Liver (tissue), 9 donors: Measurements from ENCODE around the gene CCSER2. TPM values are rescaled to one million over a fixed set of nuclear protein-coding genes. Genes with fewer than 3 reads are reported as not detected.

Source experiments
- DNase-seq: peaks from one replicate; pipeline ENCODE4 v3.0.0-alpha.2; 2017; ENCODE audit warnings: low spot score
- H3K27ac ChIP-seq, 2 donors: one replicate each; pipeline ENCODE4 v1.7.0; 2013; ENCODE audit warnings: inconsistent platforms in 2 of 2, low read length in 2 of 2, control low read depth in 1 of 2, low read depth in 1 of 2, mild to moderate bottlenecking in 1 of 2
- H3K27me3 ChIP-seq, 4 donors: one replicate each; pipeline versions ENCODE4 v1.6.1 to v1.7.0; 2013; ENCODE audit warnings: low read length in 3 of 4, inconsistent platforms in 1 of 4, mild to moderate bottlenecking in 1 of 4, moderate library complexity in 1 of 4; ENCODE audit not compliant: control insufficient read depth in 4 of 4, insufficient read depth in 4 of 4
- H3K36me3 ChIP-seq, 4 donors: one replicate each; pipeline versions ENCODE4 v1.6.1 to v1.7.0; 2013; ENCODE audit warnings: low read length in 3 of 4, mild to moderate bottlenecking in 3 of 4, low read depth in 1 of 4, moderate library complexity in 1 of 4; ENCODE audit not compliant: control insufficient read depth in 4 of 4, insufficient read depth in 3 of 4
- H3K4me1 ChIP-seq, 4 donors: one replicate each; pipeline versions ENCODE4 v1.6.1 to v1.7.0; 2013; ENCODE audit warnings: low read length in 3 of 4, mild to moderate bottlenecking in 3 of 4, moderate library complexity in 1 of 4; ENCODE audit not compliant: control insufficient read depth in 4 of 4, insufficient read depth in 4 of 4
- H3K4me3 ChIP-seq, 3 donors: one replicate each; pipeline versions ENCODE4 v1.6.1 to v1.7.0; 2013; ENCODE audit warnings: low read length in 3 of 3, control low read depth in 1 of 3, low read depth in 1 of 3, mild to moderate bottlenecking in 1 of 3
- H3K9ac ChIP-seq, 2 donors: one replicate each; pipeline ENCODE4 v1.7.0; 2013; ENCODE audit warnings: low read length in 2 of 2, mild to moderate bottlenecking in 2 of 2, moderate library complexity in 2 of 2, control low read depth in 1 of 2, low read depth in 1 of 2
- H3K9me3 ChIP-seq, 4 donors: one replicate each; pipeline versions ENCODE4 v1.6.1 to v1.7.0; 2013; ENCODE audit warnings: low read length in 3 of 4; ENCODE audit not compliant: control insufficient read depth in 4 of 4
- ATF3 ChIP-seq: IDR thresholded peaks from 2 replicates; pipeline ENCODE4 v1.6.1; 2016; ENCODE audit warnings: antibody characterized with exemption
- CTCF ChIP-seq: fragments of 150-350 bp; IDR thresholded peaks from 2 replicates; pipeline ENCODE4 v1.5.1; 2017; ENCODE audit warnings: improper control_type of control experiment, low read depth, low read length; ENCODE audit not compliant: missing input control
- EGR1 ChIP-seq, 2 donors: IDR thresholded peaks; 2 replicates each; pipeline ENCODE4 v1.6.1; 2016 to 2018; ENCODE audit warnings: antibody characterized with exemption in 2 of 2, low read depth in 2 of 2
- FOXA2 ChIP-seq: IDR thresholded peaks from 2 replicates; pipeline ENCODE4 v1.6.1; 2016; ENCODE audit warnings: antibody characterized with exemption
- GABPA ChIP-seq, 2 donors: IDR thresholded peaks in 1 of 2; conservative IDR thresholded peaks in 1 of 2; 2 replicates each; pipeline ENCODE4 v1.6.1; 2016; ENCODE audit warnings: antibody characterized with exemption in 2 of 2, mild to moderate bottlenecking in 1 of 2, moderate library complexity in 1 of 2
- HNF4G ChIP-seq: IDR thresholded peaks from 2 replicates; pipeline ENCODE4 v1.6.1; 2016; ENCODE audit warnings: antibody characterized with exemption
- JUND ChIP-seq, 2 donors: IDR thresholded peaks; 2 replicates each; pipeline ENCODE4 v1.6.1; 2016; ENCODE audit warnings: antibody characterized with exemption in 2 of 2
- MAX ChIP-seq: IDR thresholded peaks from 2 replicates; pipeline ENCODE4 v1.6.1; 2016; ENCODE audit warnings: antibody characterized with exemption
- NR2F2 ChIP-seq: IDR thresholded peaks from 2 replicates; pipeline ENCODE4 v1.6.1; 2016; ENCODE audit warnings: antibody characterized with exemption
- RAD21 ChIP-seq, 2 donors: IDR thresholded peaks; 2 replicates each; pipeline ENCODE4 v1.6.1; 2016; ENCODE audit warnings: antibody characterized with exemption in 2 of 2, mild to moderate bottlenecking in 2 of 2
- REST ChIP-seq: IDR thresholded peaks from 2 replicates; pipeline ENCODE4 v1.6.1; 2016; ENCODE audit warnings: antibody characterized with exemption, mild to moderate bottlenecking
- SP1 ChIP-seq: IDR thresholded peaks from 2 replicates; pipeline ENCODE4 v1.6.1; 2018; ENCODE audit warnings: antibody characterized with exemption, mild to moderate bottlenecking
- YY1 ChIP-seq: IDR thresholded peaks from 2 replicates; pipeline ENCODE4 v1.6.1; 2016; ENCODE audit warnings: antibody characterized with exemption, mild to moderate bottlenecking
- ZBTB33 ChIP-seq: IDR thresholded peaks from 2 replicates; pipeline ENCODE4 v1.6.1; 2016; ENCODE audit warnings: antibody characterized with exemption
- WGBS: extraction: QIAGEN DNeasy Blood & Tissue Kit; methylation state at CpG from one replicate; pipeline ENCODE4 v1.1.7; 2013; 5-methylcytosine and 5-hydroxymethylcytosine counted together
- polyA plus RNA-seq, 2 donors: library from polyadenylated mRNA; stranded (reverse) in 1 of 2; unstranded in 1 of 2; fragments of 200-250 nt in 1 of 2; fragments of >200 nt in 1 of 2; fragmentation: Nextera tagmentation in 1 of 2; extraction: Ambion mirVana in 1 of 2; gene quantifications; one replicate each; pipeline versions ENCODE4 v1.2.1 to v1.2.3, GENCODE V29; 2013 to 2015
- total RNA-seq, 2 donors: library from RNA; depleted of rRNA; stranded (reverse); fragments of >200 nt; gene quantifications; one replicate each; pipeline ENCODE4 v1.2.3, GENCODE V29; 2014
- donor health status: healthy.
- donor health status: healthy.
- donor health status: healthy.
- donor health status: healthy.
- donor health status: healthy.

CCSER2 gene
- total and polyA plus RNA-seq, 4 donors, result 5.6 to 18.2 (median 12.1) TPM

GRCh38 chr10:84511106-84511505 lies 182.7 kb downstream of the CCSER2 start (continued):
- TF ChIP-seq ZBTB33 (no peak), MAX (no peak), RAD21 (IDR thresholded peaks at IDR 0.05) (no peak), ATF3 (no peak), NR2F2 (no peak), JUND (IDR thresholded peaks at IDR 0.05) (no peak)

- WGBS, result 96% methylated on average over 5 of the region's 5 CpGs
- DNase-seq, result no peak
- H3K4me1 ChIP-seq, result no peaks in the 10 kb centered on the region
- no peak overlapping the region for H3K9ac ChIP-seq
- no peak overlapping the region for H3K4me3 ChIP-seq
- H3K9me3 ChIP-seq, result no peaks in the 10 kb centered on the region
- no peaks in the 10 kb centered on the region for H3K27me3 ChIP-seq
- TF ChIP-seq ZBTB33 (no peak), MAX (no peak), YY1 (no peak), HNF4G (no peak), REST (no peak)
- H3K27ac ChIP-seq, result no peak overlapping the region
- peaks cover 0 to 8% (median 2%) of the 10 kb centered on the region in 4 donors for H3K36me3 ChIP-seq
These were observed 183.4 kb downstream of the CCSER2 start for GRCh38 chr10:84511709-84512285.

GRCh38 chr10:84517554-84517953 lies 189.2 kb downstream of the CCSER2 start:
- no peaks in the 10 kb centered on the region for H3K9me3 ChIP-seq
- TF ChIP-seq YY1 (no peak), EGR1 (IDR thresholded peaks at IDR 0.05; ENCODE audit: low read depth in 2 of 2) (no peak), FOXA2 (no peak), ATF3 (no peak), RAD21 (IDR thresholded peaks at IDR 0.05) (no peak), SP1 (no peak), GABPA (IDR thresholded peaks at IDR 0.05 in 1 of 2, conservative IDR thresholded peaks at IDR 0.05 in 1 of 2) (no peak), CTCF (no peak), JUND (IDR thresholded peaks at IDR 0.05) (no peak), REST (no peak)
- no peak overlapping the region for H3K27ac ChIP-seq
- no peaks in the 10 kb centered on the region for H3K27me3 ChIP-seq
- 86% methylated on average over 4 of the region's 4 CpGs for WGBS
- no peaks in the 10 kb centered on the region for H3K4me1 ChIP-seq
- H3K4me3 ChIP-seq, result no peak overlapping the region
- no peak overlapping the region for H3K9ac ChIP-seq
- no peak for DNase-seq
- peaks cover 0 to 8% (median 2%) of the 10 kb centered on the region in 4 donors for H3K36me3 ChIP-seq
